Daoy (cell line): ENCODE data around the gene KCNIP4. TPM values are rescaled to one million over a fixed set of nuclear protein-coding genes. Genes with fewer than 3 reads are reported as not detected.
"Not testable (repeated sequence)": the region's sequence is repeated elsewhere in the genome, so short reads cannot be mapped to it uniquely, and the experiment has no call there.

Source experiments
- DNase-seq: peaks from one replicate; pipeline ENCODE4 v3.0.0-alpha.2; 2015; ENCODE audit warnings: low read depth
- total RNA-seq: library from RNA; depleted of rRNA; stranded (reverse); fragments of >200 nt; shearing (Covaris generic); gene quantifications from 2 replicates; pipeline ENCODE4 v1.2.3, GENCODE V29; 2014

KCNIP4 gene
- total RNA-seq, 1 experiment from 2014 or later: not detected

GRCh38 chr4:20761382-20761781 lies 1187.2 kb downstream of the KCNIP4 start:
- no peak for DNase-seq

GRCh38 chr4:20760053-20760452 lies 1188.5 kb downstream of the KCNIP4 start:
- peak; percentile 5 for DNase-seq

- no peak for DNase-seq
Measured at GRCh38 chr4:20754036-20754435, 1194.5 kb downstream of the KCNIP4 start.

- DNase-seq: no peak
Measured at GRCh38 chr4:20752641-20753040, 1195.9 kb downstream of the KCNIP4 start.

- not testable (repeated sequence) for DNase-seq
Measured at GRCh38 chr4:20746000-20746399, 1202.6 kb downstream of the KCNIP4 start.

- DNase-seq: no peak
Measured at GRCh38 chr4:20735931-20736330, 1212.6 kb downstream of the KCNIP4 start.

- no peak for DNase-seq
Measured at GRCh38 chr4:20724915-20725314, 1223.7 kb downstream of the KCNIP4 start.

GRCh38 chr4:20723463-20723862 lies 1225.1 kb downstream of the KCNIP4 start:
- no peak for DNase-seq

GRCh38 chr4:20723019-20723418 lies 1225.6 kb downstream of the KCNIP4 start:
- no peak for DNase-seq

- DNase-seq: no peak
Measured at GRCh38 chr4:20711335-20711734, 1237.2 kb downstream of the KCNIP4 start.

- DNase-seq: peak; percentile 96
Measured at GRCh38 chr4:20700007-20700761, 1248.4 kb downstream of the KCNIP4 start, which contains the start of gene PACRGL. TSS of gene PACRGL (plus strand) at chr4:20700458. CDS start at chr4:20704482, 4,024 bp downstream.

- no peak for DNase-seq
Measured at GRCh38 chr4:20698820-20699219, 1249.8 kb downstream of the KCNIP4 start.

GRCh38 chr4:20698382-20698781 lies 1250.2 kb downstream of the KCNIP4 start:
- DNase-seq: no peak

- no peak for DNase-seq
Measured at GRCh38 chr4:20696815-20697214, 1251.8 kb downstream of the KCNIP4 start.

- DNase-seq: peak; percentile 26
Measured at GRCh38 chr4:20687864-20688263, 1260.7 kb downstream of the KCNIP4 start.

GRCh38 chr4:20684852-20685763 lies 1263.5 kb downstream of the KCNIP4 start:
- DNase-seq: no peak

GRCh38 chr4:20683766-20684165 lies 1264.8 kb downstream of the KCNIP4 start:
- no peak for DNase-seq

- no peak for DNase-seq
Measured at GRCh38 chr4:20682853-20683252, 1265.7 kb downstream of the KCNIP4 start.

- DNase-seq: no peak
Measured at GRCh38 chr4:20681271-20681670, 1267.3 kb downstream of the KCNIP4 start.

GRCh38 chr4:20680736-20681135 lies 1267.8 kb downstream of the KCNIP4 start:
- DNase-seq: no peak

- DNase-seq: no peak
Measured at GRCh38 chr4:20679951-20680350, 1268.6 kb downstream of the KCNIP4 start.
